GM18868 (cell line): ENCODE data around the gene SLC35E1.
"Not testable (repeated sequence)": the region's sequence is repeated elsewhere in the genome, so short reads cannot be mapped to it uniquely, and the experiment has no call there.

Source experiments
- ATAC-seq: cut with Tn5 transposase; IDR thresholded peaks from one replicate; pipeline ENCODE4 v1.9.1; 2021; ENCODE audit warnings: mild to moderate bottlenecking, moderate library complexity; ENCODE audit not compliant: unreplicated experiment

SLC35E1 gene

GRCh38 chr19:16525751-16526481 is 46.3 kb downstream of the SLC35E1 start:
- no peak for ATAC-seq

- no peak for ATAC-seq
These were observed 47.1 kb downstream of the SLC35E1 start for GRCh38 chr19:16524991-16525734.

- ATAC-seq: no peak
These were observed 49.4 kb downstream of the SLC35E1 start for GRCh38 chr19:16522559-16523377.

- no peak for ATAC-seq
These were observed 50.4 kb downstream of the SLC35E1 start for GRCh38 chr19:16521715-16522289.

- no peak for ATAC-seq
These were observed 51.1 kb downstream of the SLC35E1 start for GRCh38 chr19:16520986-16521624.

- ATAC-seq: no peak
These were observed 51.9 kb downstream of the SLC35E1 start for GRCh38 chr19:16520074-16520973.

GRCh38 chr19:16519230-16519687 is 53.0 kb downstream of the SLC35E1 start:
- ATAC-seq: no peak

GRCh38 chr19:16518483-16519229 is 53.6 kb downstream of the SLC35E1 start:
- no peak for ATAC-seq

- no peak for ATAC-seq
These were observed 54.2 kb downstream of the SLC35E1 start for GRCh38 chr19:16518061-16518460.

GRCh38 chr19:16516923-16517610 is 55.1 kb downstream of the SLC35E1 start:
- ATAC-seq: no peak

GRCh38 chr19:16516381-16516780 is 55.8 kb downstream of the SLC35E1 start:
- no peak for ATAC-seq

- no peak for ATAC-seq
These were observed 57.7 kb downstream of the SLC35E1 start for GRCh38 chr19:16514383-16515019.

GRCh38 chr19:16512611-16513010 is 59.6 kb downstream of the SLC35E1 start:
- ATAC-seq: not testable (repeated sequence)

GRCh38 chr19:16509141-16510061 is 62.8 kb downstream of the SLC35E1 start:
- ATAC-seq: no peak

GRCh38 chr19:16508546-16508945 is 63.7 kb downstream of the SLC35E1 start:
- no peak for ATAC-seq

- ATAC-seq: no peak
These were observed 65.3 kb downstream of the SLC35E1 start for GRCh38 chr19:16506961-16507360.

GRCh38 chr19:16506161-16506560 is 66.1 kb downstream of the SLC35E1 start:
- ATAC-seq: not testable (repeated sequence)
